GM18507 (cell line): Measurements from ENCODE around the gene DNAI1.
A peak's percentile ranks its signal among the peaks of the same experiment; 100 is the strongest.
"Not testable (repeated sequence)": the region's sequence is repeated elsewhere in the genome, so short reads cannot be mapped to it uniquely, and the experiment has no call there.

Source experiments
- DNase-seq: peaks from one replicate; pipeline ENCODE4 v3.0.0; 2011; ENCODE audit warnings: low read depth; ENCODE audit not compliant: insufficient read length; ENCODE audit errors: extremely low spot score
- FAIRE-seq: peaks from 2 replicates; lab custom pipeline; 2011; peaks lifted over from hg19 to GRCh38; lab: Jason Lieb, UNC

DNAI1 gene

DNA sequence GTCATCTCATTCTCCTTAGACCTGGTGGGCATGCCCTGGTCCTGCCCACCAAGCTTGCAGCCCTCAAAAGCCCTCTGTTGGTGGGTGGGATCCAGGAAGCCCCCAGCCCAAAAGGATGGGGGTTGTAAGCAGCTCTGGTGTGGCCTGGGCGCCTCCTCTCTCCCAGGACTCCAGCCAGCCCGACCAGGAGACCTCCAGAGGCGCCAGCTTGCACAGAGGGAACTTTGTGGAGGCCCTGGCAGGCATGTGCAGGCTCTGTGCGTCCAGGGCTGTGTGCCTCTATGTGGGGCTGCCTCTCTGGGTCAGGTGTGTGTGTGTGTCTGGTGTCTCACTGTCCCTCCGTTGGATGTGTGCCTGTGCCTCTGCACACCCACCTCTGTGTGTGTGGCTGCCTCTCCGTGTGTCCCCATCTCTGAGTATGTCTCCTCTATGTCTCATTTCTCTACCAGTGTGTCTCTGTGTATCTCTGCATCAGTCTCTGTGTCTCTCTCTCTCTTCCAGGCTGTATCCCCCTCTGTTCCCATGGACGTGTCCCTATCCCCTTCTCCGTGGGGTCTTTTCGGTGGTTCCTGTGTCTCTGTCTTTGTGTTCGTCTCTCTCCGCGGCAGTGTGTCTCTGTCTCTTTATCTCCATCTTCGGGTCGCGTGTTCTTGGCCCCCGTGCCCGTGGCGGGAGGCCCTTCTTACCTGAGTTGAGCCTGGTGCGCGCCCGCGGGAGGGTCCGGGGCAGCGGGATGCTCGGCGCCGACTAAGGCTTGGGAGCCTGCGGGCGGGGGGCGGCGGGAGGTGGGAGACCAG, 63.7 kb downstream of the DNAI1 start:
- DNase-seq, result no peak

DNA sequence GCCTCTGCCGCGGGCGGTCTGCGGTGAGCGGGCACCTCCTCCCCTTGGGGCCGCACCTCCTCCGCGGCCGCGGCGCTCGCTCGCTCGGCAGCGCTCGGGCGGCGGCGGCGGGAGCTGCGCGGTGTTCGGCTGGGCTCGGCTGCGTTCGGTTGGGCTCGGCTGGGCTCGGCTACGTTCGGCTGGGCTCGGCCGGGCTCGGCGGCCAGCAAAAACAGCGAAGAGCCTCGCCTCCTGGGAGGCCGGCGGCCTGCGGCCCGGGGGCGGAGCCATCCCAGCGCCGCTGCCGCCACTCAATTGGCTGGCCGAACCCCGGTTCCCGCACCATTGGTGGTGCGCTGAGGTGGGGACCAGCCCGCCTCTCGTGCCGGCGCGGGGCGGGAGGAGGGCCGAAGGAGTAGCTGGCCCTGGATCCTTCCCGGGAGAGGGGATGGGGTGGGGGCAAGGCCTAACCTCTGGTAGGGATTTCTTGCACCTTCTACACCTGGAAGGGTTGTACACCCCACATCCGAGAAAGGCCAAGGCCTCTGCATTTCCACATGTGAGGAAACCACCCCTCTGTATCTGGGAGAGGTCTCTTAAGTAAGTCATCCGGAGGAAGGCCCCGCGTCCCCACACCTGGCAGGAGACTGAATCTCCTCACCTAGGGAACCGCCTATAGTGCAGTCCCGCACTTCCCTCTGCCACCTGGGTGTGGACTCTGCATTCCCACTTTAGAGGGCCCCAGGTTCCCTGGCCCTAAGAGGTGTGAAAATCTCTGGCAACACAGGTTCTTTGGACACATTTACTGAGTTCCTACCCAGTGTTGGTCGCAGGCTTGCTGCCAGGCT, 64.6 kb downstream of the DNAI1 start, which contains the start of gene ENHO:
TSS of gene ENHO (minus strand) at position 20 of the 827 bp plus-strand sequence. CDS start 1,295 bp downstream, outside the sequence.
- DNase-seq (peak; percentile 77), FAIRE-seq (peak; percentile 45)

More for the DNA sequence above, 63.7 kb downstream of the DNAI1 start:
- no peak for FAIRE-seq

DNA sequence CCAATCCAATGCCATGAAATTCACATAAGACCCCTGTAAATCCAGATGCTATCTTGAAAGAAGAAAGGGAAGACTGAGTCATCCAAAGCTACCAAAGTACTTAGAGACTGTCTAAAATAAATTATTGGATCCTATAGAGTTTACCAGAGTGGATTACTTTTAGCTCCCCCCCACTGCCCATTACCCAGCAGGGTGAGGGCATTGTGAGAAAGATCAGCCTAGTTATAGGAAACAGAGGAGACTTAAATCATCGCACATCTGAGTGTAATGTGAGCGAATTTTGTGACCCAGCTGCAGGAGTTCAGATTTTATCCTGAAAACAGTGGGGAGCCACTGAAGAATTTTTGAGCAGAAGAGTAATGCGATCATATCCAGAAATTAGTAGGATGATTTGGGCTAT, 65.7 kb downstream of the DNAI1 start:
- no peak for DNase-seq
- FAIRE-seq, result no peak

DNA sequence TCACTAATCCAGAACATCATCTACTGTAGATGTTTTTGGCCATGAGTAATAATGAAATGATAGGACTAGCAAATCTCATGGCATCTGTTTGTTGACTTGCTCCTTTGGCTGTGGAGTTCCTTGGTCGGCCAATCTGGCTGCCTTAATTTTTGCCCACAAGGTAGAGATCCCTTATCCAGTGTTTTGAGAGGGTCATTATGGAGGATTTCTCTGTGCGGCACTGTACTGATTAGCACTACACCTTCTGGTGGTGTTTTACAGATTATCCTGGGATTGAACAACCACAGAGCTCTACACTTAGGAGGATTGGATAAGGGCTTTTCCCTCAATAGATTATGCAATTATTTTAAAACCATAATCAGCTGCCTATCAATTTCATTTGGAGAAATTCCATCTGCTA, 67.4 kb downstream of the DNAI1 start:
- FAIRE-seq, result no peak
- no peak for DNase-seq

DNA sequence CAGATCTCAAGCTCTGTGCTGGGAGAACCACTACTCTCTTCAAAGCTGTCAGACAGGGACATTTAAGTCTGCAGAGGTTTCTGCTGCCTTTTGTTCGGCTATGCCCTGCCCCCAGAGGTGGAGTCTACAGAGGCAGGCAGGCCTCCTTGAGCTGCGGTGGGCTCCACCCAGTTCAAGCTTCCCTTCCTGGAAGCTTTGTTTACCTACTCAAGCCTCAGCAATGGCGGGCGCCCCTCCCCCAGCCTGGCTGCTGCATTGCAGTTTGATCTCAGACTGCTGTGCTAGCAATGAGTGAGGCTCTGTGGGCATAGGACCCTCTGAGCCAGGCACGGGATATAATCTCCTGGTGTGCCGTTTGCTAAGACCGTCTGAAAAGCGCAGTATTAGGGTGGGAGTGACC, 73.4 kb downstream of the DNAI1 start:
- FAIRE-seq, DNase-seq: not testable (repeated sequence)

DNA sequence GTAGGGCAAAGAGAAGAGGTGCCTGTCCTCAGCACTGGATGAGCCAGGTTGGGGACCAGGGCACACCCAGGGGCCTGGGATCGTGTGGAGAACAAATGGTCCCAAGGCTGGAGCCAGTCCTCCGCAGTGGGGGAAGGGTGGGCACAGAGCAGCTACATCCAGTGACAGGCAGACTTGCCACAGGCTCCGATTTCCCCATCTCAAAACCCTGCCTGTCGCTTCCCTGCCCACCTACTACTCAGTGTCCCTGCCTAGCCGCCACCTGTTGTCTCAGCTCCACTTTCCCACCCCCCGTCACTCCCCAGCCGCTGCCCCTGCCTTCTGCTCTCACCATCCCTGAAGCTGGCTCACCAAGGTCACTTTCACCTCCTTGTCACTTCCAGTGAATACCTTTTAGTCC, 78.1 kb downstream of the DNAI1 start:
- DNase-seq, result no peak
- no peak for FAIRE-seq

DNA sequence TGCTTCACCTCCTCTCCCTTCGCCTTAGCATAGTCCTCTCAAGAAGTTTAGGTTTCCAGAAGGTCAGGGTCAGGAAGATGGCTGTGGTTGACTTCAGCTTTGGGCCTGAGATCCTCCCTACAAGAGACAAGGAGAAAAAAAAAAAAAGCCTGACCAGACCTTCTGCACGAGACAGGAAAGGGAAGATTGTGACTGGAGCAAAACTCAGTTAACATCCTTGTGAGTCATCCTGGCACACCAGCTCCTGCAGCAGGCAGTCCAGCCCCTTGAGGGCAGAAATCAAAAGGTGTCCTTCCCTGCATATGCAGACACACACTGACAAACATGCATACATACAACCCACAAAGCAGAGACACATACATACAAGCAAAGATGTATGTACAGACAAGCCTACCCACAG, 82.2 kb downstream of the DNAI1 start:
- no peak for FAIRE-seq
- no peak for DNase-seq

DNA sequence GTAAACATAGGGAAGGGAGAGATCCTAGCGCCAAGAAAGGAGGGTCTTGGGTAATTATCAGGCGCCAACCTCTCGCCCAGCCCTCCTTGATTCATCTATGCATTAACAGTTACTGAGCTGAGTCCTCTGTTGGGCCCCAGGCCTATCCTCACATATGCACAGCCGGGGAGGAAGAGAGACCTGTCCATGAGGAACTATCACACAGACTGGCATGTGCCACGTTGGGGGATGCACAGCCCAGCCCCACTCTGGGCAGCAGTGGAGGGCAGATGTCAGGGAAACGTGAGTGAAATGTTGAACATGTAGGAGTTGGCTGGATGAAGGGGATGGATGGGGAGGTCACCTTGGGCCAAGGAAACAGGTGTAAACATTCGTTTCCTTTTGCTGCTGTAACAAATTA, 82.9 kb downstream of the DNAI1 start:
- no peak for DNase-seq
- no peak for FAIRE-seq

DNA sequence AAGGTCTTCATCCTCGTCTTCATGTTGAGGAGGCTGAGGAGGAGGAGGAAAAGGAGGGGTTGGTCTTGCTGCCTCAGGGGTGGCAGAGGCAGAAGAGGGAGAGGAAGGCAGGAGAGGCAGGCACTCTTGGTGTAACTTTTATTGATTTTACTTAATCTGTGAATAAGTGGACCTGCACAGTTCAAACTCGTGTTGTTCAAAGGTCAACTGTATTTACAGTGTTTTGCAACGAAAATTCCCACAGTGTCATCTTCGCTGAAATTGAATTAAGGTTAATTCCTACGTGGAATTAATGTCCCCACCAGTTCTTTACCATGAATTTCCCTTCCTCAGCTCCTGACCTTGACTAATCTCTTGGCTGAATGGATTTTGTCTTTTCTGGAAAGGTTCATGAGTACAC, 85.4 kb downstream of the DNAI1 start:
- no peak for DNase-seq
- no peak for FAIRE-seq

DNA sequence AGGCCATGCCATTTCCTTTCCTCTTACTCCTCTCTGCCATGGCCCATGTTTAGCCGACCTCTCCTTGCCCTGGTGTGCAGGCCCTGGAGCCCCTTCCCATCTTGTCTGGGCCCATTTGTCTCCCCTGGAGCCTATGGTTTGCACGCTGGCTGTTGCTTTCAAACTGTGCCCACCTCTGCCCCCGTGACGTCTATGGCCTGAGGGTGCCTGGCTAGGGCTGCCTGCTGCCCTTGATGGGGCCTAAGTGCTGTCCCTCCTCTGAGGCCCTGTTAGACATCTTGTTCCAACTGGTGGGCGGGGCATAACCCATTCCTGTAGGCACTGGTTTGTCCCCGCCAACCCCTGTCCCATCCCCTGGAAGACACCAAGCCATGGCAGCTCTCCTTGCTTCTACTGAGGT, 86.9 kb downstream of the DNAI1 start:
- DNase-seq, result no peak
- FAIRE-seq, result no peak

DNA sequence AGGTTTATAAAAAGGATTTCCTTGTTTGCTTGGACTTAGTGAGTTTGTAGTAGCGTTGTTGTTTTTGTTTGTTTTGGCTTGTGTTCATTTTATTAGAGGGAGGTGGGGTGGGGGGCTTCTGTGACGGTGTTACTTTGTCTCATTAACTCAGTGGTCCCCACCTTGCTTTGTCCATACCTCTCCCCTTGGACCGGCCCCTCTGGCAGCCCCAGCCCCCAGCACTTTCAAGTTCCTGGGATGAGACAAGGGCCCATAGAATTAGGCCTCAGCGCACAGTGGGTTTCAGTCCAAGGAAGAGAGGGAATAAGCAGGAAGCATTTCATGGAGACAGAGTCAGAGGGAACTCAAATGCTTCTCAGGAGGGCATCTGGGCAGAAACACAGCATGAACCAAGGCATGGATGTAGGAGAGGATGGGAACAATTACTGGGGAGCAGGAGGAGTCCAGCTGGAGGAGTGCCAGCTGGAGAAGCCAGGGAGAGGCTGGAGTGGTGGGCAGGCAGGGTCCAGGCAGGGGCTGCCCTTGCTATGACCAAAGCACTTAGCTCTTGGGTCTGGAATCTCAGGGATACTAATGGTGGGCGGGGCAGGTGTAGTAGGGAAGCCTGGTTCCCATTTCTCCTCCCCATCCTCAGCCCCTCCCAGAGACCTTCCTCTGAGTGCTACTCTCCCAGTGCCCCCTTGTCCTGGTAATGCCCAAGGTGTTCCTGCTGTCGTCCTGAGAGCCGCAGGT, 87.7 kb downstream of the DNAI1 start:
- FAIRE-seq (no peak), DNase-seq (no peak)

DNA sequence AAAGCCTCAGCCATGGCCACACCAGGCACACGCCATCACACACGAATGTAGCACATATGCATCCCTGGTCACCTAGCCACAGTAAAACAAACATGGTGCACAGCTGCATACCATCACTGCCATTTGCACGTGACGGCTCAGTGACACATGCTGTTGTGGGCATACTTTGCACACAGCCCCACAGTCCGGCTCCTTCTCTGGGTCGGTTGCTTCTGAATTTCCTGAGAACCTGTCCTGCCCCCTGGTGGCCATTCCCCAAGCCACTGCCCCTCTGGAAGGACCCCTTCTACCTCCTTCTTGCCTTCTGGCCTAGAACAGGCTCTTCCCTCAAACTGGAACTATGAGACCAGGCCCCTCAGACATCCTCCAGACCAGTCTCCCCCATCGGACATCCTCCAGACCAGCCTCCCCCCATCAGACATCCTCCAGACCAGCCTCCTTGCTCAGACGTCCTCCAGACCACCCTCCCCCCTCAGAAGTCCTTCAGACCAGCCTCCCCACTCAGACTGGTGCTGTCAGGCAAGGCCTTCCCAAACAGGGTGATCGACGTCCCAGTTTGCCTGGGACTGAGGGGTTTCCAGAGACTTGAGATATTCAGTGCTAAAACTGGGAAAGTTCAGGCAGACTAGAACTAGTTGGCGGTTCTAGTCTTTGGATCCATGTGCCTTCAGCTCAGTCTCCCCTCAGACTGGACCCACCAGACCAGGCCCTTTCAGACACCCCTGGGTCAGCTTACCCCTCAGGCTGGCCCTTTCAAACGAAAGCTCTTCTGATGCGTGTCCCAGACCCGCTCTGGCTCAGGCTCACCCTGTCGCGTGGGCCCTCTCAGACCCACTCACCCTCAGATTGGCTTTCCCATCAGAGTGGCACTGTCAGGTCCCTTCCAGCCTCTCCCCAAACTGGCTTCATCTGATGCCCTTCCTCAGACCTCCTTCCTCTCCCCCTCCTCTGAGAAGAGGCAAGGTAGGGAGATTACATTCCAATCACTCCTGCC, 88.5 kb downstream of the DNAI1 start:
- FAIRE-seq, result peak; percentile 39
- peak; percentile 33 for DNase-seq

DNA sequence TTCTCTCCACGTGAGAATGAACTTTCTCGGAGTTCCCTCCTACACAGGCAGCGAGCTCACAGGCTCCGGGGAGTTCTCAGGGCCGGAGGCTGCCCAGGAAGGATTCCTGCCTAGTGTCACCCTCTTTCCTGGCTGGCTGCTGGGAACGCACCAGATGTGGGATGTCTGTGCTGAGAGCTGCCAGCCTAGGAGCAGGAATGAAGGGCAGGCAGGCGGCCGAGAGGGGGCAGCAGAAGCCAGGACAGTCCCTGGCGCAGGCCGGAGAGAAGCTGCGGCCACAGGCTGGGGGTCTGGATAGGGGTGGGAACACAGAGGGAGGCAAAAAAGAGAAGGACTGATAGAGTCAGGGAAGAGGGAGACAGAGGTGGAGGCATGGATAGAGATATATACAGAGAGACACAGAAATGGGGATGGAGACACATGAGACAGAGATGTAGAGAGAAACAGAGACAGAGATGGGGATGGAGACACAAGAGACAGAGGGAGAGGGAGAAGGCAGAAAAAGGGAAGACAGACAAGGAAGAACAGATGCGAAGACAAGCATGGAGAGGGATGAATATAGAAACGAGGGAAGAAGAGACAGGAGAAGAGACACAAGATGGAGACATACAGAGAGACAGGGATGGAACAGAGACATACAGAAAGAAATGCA, 89.5 kb downstream of the DNAI1 start:
- FAIRE-seq (peak; percentile 50), DNase-seq (no peak)

DNA sequence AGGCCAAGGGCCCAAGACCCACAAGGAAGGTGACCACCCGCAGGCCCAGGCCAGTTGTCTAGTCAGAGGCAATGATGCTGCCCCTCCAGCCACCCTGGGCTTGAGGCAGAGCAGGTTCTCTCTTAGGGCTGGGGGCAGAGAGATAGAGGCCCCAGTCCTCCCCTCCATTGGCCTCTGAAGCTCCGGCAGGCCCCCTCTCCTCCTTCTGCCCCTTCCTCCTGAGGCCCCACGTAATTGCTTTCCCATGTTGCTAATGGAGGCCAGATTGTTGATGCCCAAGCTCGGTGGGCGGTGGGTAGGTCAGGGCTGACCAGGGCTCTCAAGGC, 90.8 kb downstream of the DNAI1 start:
- FAIRE-seq (no peak), DNase-seq (no peak)

DNA sequence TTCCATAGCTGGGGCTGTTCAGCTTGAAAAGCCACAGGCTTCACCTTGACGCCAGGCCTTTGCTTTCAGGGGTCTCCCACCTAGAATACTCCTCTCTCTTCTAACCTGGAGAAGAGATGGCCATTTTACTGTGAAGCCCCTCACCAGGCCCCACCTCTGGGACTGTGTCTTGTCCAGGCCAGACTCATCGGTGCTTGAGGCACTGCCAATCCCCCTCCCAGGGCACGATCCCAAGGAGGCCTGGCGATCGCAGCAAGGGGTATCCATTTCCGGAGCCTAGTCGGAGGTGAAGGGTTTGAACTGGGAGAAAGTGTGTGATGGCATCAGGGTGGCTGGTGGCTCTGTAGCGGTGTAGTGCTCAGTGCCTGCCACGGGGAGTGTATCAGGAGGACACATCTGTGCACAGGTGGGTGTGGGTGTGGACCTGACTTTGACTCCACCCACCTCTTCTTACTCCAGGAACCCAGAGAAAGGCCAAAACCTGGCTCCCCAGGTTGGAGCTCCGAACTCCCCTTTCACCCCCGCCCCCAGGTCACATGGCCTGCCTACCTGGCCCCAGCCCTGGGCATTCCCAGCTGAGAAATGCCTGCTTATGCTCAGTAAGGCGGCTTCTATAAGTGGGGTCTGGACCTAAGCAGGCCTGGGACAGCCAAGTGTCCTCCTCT, 91.5 kb downstream of the DNAI1 start:
- FAIRE-seq, result no peak
- no peak for DNase-seq

DNA sequence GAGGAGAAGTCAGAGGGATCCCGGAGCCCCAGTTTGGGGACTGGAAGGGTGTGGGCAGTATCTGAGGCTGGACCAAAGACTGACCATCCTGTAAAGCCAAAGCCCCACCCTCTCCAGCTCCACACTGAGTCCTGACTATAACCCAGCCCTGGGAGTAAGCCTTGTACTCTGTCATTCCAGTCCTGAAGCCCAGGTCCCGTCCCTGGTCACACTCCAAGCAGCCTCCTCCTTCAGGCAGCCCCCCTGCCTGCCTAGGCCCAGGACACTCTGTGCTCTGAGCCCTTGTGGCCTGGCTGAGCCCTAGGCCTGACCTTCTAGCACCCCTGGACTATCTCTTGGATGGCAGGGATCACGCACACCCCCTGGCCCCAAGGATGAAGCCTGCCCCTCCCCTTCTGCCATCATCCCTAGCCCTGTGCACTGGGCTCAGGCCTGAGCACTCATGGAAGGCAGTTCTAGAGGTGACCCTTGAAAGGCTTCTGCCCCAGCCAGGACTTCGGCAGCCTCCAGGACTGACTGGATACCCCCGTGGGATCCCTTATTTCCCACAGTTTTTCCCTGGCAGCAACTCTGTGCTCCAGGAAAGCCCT, 92.2 kb downstream of the DNAI1 start:
- DNase-seq (no peak), FAIRE-seq (no peak)

DNA sequence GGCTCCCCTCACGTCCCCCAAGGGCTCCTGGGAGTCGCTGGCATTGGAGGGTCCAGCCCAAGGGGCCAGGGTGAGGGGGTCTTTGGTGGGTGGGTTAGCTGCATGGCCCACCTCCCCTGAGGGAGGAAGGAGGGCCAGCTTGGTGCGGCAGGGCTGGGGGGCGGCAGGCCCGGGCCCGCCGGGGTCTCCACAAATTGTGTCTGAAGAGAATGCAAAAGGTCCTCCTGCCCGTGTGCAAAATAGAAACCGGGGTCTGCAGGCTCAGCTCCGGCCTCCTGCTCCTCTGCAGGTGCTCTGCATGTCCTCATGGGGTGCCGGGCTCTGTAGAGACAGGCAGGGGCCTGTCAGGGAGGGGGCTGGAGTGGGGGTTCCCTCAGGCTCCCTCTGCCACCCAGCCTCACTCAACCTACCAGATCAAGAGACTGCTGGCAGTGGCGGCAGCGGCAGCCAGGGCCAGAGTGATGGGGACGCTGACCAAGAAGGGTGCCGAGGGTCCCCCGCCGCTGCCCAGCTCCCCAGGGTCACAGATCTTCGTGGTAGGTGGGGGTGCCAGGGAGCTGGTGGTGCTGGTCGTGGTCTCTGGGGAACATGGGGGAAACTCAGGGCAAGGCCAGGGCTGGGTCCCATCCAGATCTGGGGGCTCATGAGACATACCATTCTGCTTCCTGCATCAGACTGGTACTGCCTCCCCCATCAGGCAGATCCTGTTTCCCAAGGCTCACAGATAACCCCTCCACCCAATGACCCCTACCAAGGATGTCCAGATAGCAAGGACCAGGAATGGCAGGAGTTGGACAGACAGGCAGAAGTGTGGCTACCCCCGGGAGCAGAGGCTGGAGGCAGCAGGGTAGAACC, 93.4 kb downstream of the DNAI1 start:
- DNase-seq (no peak), FAIRE-seq (no peak)
